ENCODE data around the gene SLC39A5. TPM values are rescaled to one million over a fixed set of nuclear protein-coding genes. Genes with fewer than 3 reads are reported as not detected.

SLC39A5 gene
- total RNA-seq, 1 experiment from 2014 or later: not detected

DNA sequence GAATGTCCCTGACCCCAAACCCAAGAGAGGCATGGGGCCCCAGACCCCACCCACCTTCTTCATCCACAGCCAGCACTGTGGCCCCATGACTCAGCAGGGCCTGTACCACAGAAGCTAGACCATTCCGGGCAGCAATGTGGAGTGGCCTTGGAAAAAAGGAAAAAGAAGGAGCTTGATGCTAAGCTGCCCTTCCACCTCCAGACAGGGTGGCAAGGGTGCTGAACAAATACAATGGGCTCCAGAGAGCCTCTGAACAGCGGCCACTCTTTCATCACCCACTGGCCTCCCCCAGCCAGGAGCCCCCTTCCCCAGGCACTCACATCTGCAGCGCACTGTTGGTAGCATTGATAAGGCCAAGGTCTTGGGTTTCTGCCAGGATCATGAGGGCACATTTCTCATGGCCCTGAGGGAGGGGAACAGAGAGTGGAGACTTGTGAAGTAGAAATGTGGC is 13.9 kb downstream of the SLC39A5 start:
- H2BK12ac ChIP-seq (ENCODE audit: insufficient read length, low read depth, low read length): no peak overlapping the region
- H3K56ac ChIP-seq (ENCODE audit: insufficient read length, low read depth, low read length): no peak overlapping the region
- no peaks in the 10 kb centered on the region for H3K4me1 Mint-ChIP-seq
- H3K79me1 ChIP-seq (ENCODE audit: insufficient read depth, low read depth, low read length, poor library complexity, severe bottlenecking): no peaks in the 10 kb centered on the region
- TF ChIP-seq, protein P1, sequence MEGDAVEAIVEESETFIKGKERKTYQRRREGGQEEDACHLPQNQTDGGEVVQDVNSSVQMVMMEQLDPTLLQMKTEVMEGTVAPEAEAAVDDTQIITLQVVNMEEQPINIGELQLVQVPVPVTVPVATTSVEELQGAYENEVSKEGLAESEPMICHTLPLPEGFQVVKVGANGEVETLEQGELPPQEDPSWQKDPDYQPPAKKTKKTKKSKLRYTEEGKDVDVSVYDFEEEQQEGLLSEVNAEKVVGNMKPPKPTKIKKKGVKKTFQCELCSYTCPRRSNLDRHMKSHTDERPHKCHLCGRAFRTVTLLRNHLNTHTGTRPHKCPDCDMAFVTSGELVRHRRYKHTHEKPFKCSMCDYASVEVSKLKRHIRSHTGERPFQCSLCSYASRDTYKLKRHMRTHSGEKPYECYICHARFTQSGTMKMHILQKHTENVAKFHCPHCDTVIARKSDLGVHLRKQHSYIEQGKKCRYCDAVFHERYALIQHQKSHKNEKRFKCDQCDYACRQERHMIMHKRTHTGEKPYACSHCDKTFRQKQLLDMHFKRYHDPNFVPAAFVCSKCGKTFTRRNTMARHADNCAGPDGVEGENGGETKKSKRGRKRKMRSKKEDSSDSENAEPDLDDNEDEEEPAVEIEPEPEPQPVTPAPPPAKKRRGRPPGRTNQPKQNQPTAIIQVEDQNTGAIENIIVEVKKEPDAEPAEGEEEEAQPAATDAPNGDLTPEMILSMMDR (conservative IDR thresholded peaks at IDR 0.05): no peak
- H3K9ac ChIP-seq (ENCODE audit: extremely low read depth, insufficient read length, low read length): no peak overlapping the region
- H2BK5ac ChIP-seq (ENCODE audit: insufficient read length, low read length): no peak overlapping the region
- no peaks in the 10 kb centered on the region for H3K4me1 ChIP-seq (ENCODE audit: insufficient read depth, low read length)
- H4K8ac ChIP-seq (replicated peaks; ENCODE audit: insufficient read length, low read depth, low read length): no peak overlapping the region
- peaks cover 57 to 84% (median 82%) of the 10 kb centered on the region in 3 experiments for H3K36me3 Mint-ChIP-seq (ENCODE audit: insufficient read depth in 1 of 3, low read depth in 3 of 3)
- H4K91ac ChIP-seq (ENCODE audit: insufficient read length, low read depth, low read length): no peak overlapping the region
- no peak overlapping the region for H2BK120ac ChIP-seq (ENCODE audit: low read depth, low read length, poor library complexity, severe bottlenecking)
- H3K79me2 ChIP-seq (ENCODE audit: insufficient read depth, low read length): no peaks in the 10 kb centered on the region
- no peaks in the 10 kb centered on the region for H3K9me3 ChIP-seq (ENCODE audit: control insufficient read depth, low read depth, low read length)
- no peak for DNase-seq
- H3K23ac ChIP-seq (ENCODE audit: insufficient read length, low read depth, low read length): no peak overlapping the region
- H3K18ac ChIP-seq (ENCODE audit: insufficient read length, low read depth, low read length): no peak overlapping the region
- H3T11ph ChIP-seq (ENCODE audit: low read length): no peak overlapping the region
- H3K27ac Mint-ChIP-seq: no peak overlapping the region
- no peak overlapping the region for H3K4me2 ChIP-seq (ENCODE audit: insufficient read depth, insufficient read length, low read length)
- no peak overlapping the region for H3K4me3 Mint-ChIP-seq
- no peak overlapping the region for H3K4ac ChIP-seq (ENCODE audit: low read depth, low read length)
- no peak overlapping the region for H3K14ac ChIP-seq (ENCODE audit: insufficient read depth, low read length)
- H2BK20ac ChIP-seq (ENCODE audit: low read depth, low read length, poor library complexity, severe bottlenecking): no peak overlapping the region
- no peaks in the 10 kb centered on the region for H3K23me2 ChIP-seq (ENCODE audit: insufficient read length, low read depth, low read length, poor library complexity, severe bottlenecking)
- H3K27me3 Mint-ChIP-seq (ENCODE audit: low read depth): no peaks in the 10 kb centered on the region
- H2AFZ ChIP-seq (ENCODE audit: low read length): no peak overlapping the region
- H4K5ac ChIP-seq (ENCODE audit: insufficient read length, low read depth, low read length): no peak overlapping the region
- H2AK5ac ChIP-seq (ENCODE audit: insufficient read length, low read length): no peak overlapping the region
- no peaks in the 10 kb centered on the region for H4K20me1 ChIP-seq (ENCODE audit: control insufficient read depth, insufficient read depth, insufficient read length)
- no peaks in the 10 kb centered on the region for H3K9me3 Mint-ChIP-seq
- no peak overlapping the region for H3K27ac ChIP-seq (ENCODE audit: insufficient read length, low read depth, low read length)
- no peaks in the 10 kb centered on the region for H3K27me3 ChIP-seq (ENCODE audit: insufficient read depth, low read length)
- WGBS (ENCODE audit: extremely low coverage, insufficient read length, low lambda C conversion rate): no CpG with 5 or more reads among the region's 3 CpGs
- H2BK15ac ChIP-seq (ENCODE audit: low read depth, low read length): no peak overlapping the region

Data from H9 (cell line).